Nephron (organoid): ENCODE measurements around the gene TIA1.
A peak's percentile ranks its signal among the peaks of the same experiment; 100 is the strongest.

ENCODE experiments used
- H3K27ac Mint-ChIP-seq, 3 experiments: 2 replicates each; pipeline ENCODE4 v1.8.0; 2020; ENCODE audit warnings: mixed read lengths in 3 of 3, mild to moderate bottlenecking in 2 of 3, moderate library complexity in 1 of 3
- H3K27me3 Mint-ChIP-seq: 2 replicates; pipeline ENCODE4 v1.8.0; 2021; ENCODE audit warnings: low read depth, mild to moderate bottlenecking, moderate library complexity, mixed read lengths
- H3K36me3 Mint-ChIP-seq: 2 replicates; pipeline ENCODE4 v1.8.0; 2020; ENCODE audit warnings: low read depth, mixed read lengths
- H3K4me1 Mint-ChIP-seq: 2 replicates; pipeline ENCODE4 v1.8.0; 2020; ENCODE audit warnings: mixed read lengths
- H3K4me3 Mint-ChIP-seq, 3 experiments: 2 replicates each; pipeline ENCODE4 v1.8.0; 2020; ENCODE audit warnings: mild to moderate bottlenecking in 3 of 3, mixed read lengths in 3 of 3, moderate library complexity in 2 of 3
- H3K9me3 Mint-ChIP-seq: 2 replicates; pipeline ENCODE4 v1.8.0; 2020; ENCODE audit warnings: mixed read lengths
- CTCF ChIP-seq, 3 experiments: fragments of 200-600 bp; sonication (generic); IDR thresholded peaks; one replicate each; pipeline ENCODE4 v1.5.0; 2021; ENCODE audit warnings: antibody characterized with exemption in 3 of 3; ENCODE audit not compliant: unreplicated experiment in 3 of 3

The TIA1 gene

GRCh38 chr2:70250434-70250833, 2.0 kb upstream of the TIA1 start:
- peaks cover 4% of the 10 kb centered on the region for H3K36me3 Mint-ChIP-seq
- no peak for TF ChIP-seq CTCF (IDR thresholded peaks at IDR 0.05; ENCODE audit: unreplicated experiment in 3 of 3)
- H3K9me3 Mint-ChIP-seq: no peaks in the 10 kb centered on the region
- H3K27me3 Mint-ChIP-seq: peaks cover 4% of the 10 kb centered on the region
- H3K27ac Mint-ChIP-seq: no peak overlapping the region
- H3K4me3 Mint-ChIP-seq: no peak overlapping the region
- peaks cover 8% of the 10 kb centered on the region for H3K4me1 Mint-ChIP-seq

- Mint-ChIP-seq H3K9me3 (no peaks in the 10 kb centered on the region), H3K4me1 (peaks cover 27% of the 10 kb centered on the region), H3K27me3 (peaks cover 4% of the 10 kb centered on the region), H3K4me3 (peak overlapping the region; percentile 98 to 99 (median 98)), H3K27ac (peak overlapping the region; percentile 100), H3K36me3 (peaks cover 18% of the 10 kb centered on the region)
- TF ChIP-seq CTCF (IDR thresholded peaks at IDR 0.05; ENCODE audit: unreplicated experiment in 3 of 3): no peak
Measured at GRCh38 chr2:70247364-70248180, 856 bp downstream of the TIA1 start.

- Mint-ChIP-seq H3K9me3 (no peaks in the 10 kb centered on the region), H3K4me3 (peak overlapping the region; percentile 23 to 36 (median 32)), H3K27me3 (no peaks in the 10 kb centered on the region), H3K27ac (peak overlapping the region; percentile 2 to 47 (median 2)), H3K4me1 (peaks cover 27% of the 10 kb centered on the region), H3K36me3 (peaks cover 45% of the 10 kb centered on the region)
- no peak for TF ChIP-seq CTCF (IDR thresholded peaks at IDR 0.05; ENCODE audit: unreplicated experiment in 3 of 3)
Measured at GRCh38 chr2:70243806-70244584, 4.4 kb downstream of the TIA1 start.

GRCh38 chr2:70242552-70242951, 5.9 kb downstream of the TIA1 start:
- Mint-ChIP-seq H3K4me3 (no peak overlapping the region), H3K27ac (peak overlapping the region in 2 of 3 experiments; percentile 31 to 37), H3K27me3 (no peaks in the 10 kb centered on the region), H3K36me3 (peaks cover 52% of the 10 kb centered on the region), H3K4me1 (peaks cover 27% of the 10 kb centered on the region), H3K9me3 (no peaks in the 10 kb centered on the region)
- TF ChIP-seq CTCF (IDR thresholded peaks at IDR 0.05; ENCODE audit: unreplicated experiment in 3 of 3): no peak

GRCh38 chr2:70241340-70241739, 7.1 kb downstream of the TIA1 start:
- H3K27ac Mint-ChIP-seq: no peak overlapping the region
- no peaks in the 10 kb centered on the region for H3K27me3 Mint-ChIP-seq
- H3K36me3 Mint-ChIP-seq: peaks cover 63% of the 10 kb centered on the region
- H3K4me3 Mint-ChIP-seq: no peak overlapping the region
- no peak for TF ChIP-seq CTCF (IDR thresholded peaks at IDR 0.05; ENCODE audit: unreplicated experiment in 3 of 3)
- peaks cover 26% of the 10 kb centered on the region for H3K4me1 Mint-ChIP-seq
- no peaks in the 10 kb centered on the region for H3K9me3 Mint-ChIP-seq
